H7 (cell line): ENCODE results near the gene MYOM1. TPM values are rescaled to one million over a fixed set of nuclear protein-coding genes. Genes with fewer than 3 reads are reported as not detected.
A peak's percentile ranks its signal among the peaks of the same experiment; 100 is the strongest.
"Not testable (repeated sequence)": the region's sequence is repeated elsewhere in the genome, so short reads cannot be mapped to it uniquely, and the experiment has no call there.

Experiments
- DNase-seq: peaks from one replicate; pipeline ENCODE4 v3.0.0; 2012
- H3K27me3 ChIP-seq: 2 replicates; pipeline ENCODE4 v1.6.0; 2011; ENCODE audit warnings: mild to moderate bottlenecking, low read length; ENCODE audit not compliant: control insufficient read depth, insufficient read depth
- H3K36me3 ChIP-seq: replicated peaks from 2 replicates; pipeline ENCODE4 v1.5.1; 2011; ENCODE audit warnings: low read length; ENCODE audit not compliant: control insufficient read depth, insufficient read depth
- H3K4me3 ChIP-seq: 2 replicates; pipeline ENCODE4 v1.5.1; 2011; ENCODE audit warnings: low read depth, mild to moderate bottlenecking, control low read depth, low read length, moderate library complexity; ENCODE audit not compliant: insufficient read depth
- total RNA-seq: library from RNA; depleted of rRNA; stranded (reverse); fragments of >200 nt; shearing (Covaris generic); gene quantifications from 2 replicates; pipeline ENCODE4 v1.2.3, GENCODE V29; 2014

Gene MYOM1
- total RNA-seq, 1 experiment from 2014 or later: 0.14 TPM

GRCh38 chr18:3058328-3059191 lies 161.2 kb downstream of the MYOM1 start:
- DNase-seq: no peak
- no peaks in the 10 kb centered on the region for H3K27me3 ChIP-seq
- no peak overlapping the region for H3K4me3 ChIP-seq
- no peaks in the 10 kb centered on the region for H3K36me3 ChIP-seq

GRCh38 chr18:3057526-3057925 lies 162.2 kb downstream of the MYOM1 start:
- no peak for DNase-seq
- Histone ChIP-seq H3K27me3 (no peaks in the 10 kb centered on the region), H3K4me3 (no peak overlapping the region), H3K36me3 (no peaks in the 10 kb centered on the region)

- H3K4me3 ChIP-seq: no peak overlapping the region
- DNase-seq: no peak
- no peaks in the 10 kb centered on the region for H3K27me3 ChIP-seq
- no peaks in the 10 kb centered on the region for H3K36me3 ChIP-seq
Measured at GRCh38 chr18:3056311-3056710, 163.5 kb downstream of the MYOM1 start.

GRCh38 chr18:3055816-3056215 lies 164.0 kb downstream of the MYOM1 start:
- Histone ChIP-seq H3K4me3 (no peak overlapping the region), H3K36me3 (no peaks in the 10 kb centered on the region), H3K27me3 (no peaks in the 10 kb centered on the region)
- DNase-seq: no peak

- Histone ChIP-seq H3K4me3 (no peak overlapping the region), H3K27me3 (no peaks in the 10 kb centered on the region), H3K36me3 (no peaks in the 10 kb centered on the region)
- no peak for DNase-seq
Measured at GRCh38 chr18:3055186-3055728, 164.5 kb downstream of the MYOM1 start.

- no peak for DNase-seq
- Histone ChIP-seq H3K27me3 (no peaks in the 10 kb centered on the region), H3K4me3 (no peak overlapping the region), H3K36me3 (no peaks in the 10 kb centered on the region)
Measured at GRCh38 chr18:3054780-3055179, 165.0 kb downstream of the MYOM1 start.

GRCh38 chr18:3054214-3054613 lies 165.6 kb downstream of the MYOM1 start:
- Histone ChIP-seq H3K36me3 (no peaks in the 10 kb centered on the region), H3K4me3 (no peak overlapping the region), H3K27me3 (no peaks in the 10 kb centered on the region)
- DNase-seq: no peak

- H3K27me3 ChIP-seq: no peaks in the 10 kb centered on the region
- no peak overlapping the region for H3K4me3 ChIP-seq
- no peak for DNase-seq
- H3K36me3 ChIP-seq: no peaks in the 10 kb centered on the region
Measured at GRCh38 chr18:3053081-3053480, 166.7 kb downstream of the MYOM1 start.

- no peak overlapping the region for H3K4me3 ChIP-seq
- DNase-seq: no peak
Measured at GRCh38 chr18:3052411-3052758, 167.4 kb downstream of the MYOM1 start.

GRCh38 chr18:3051718-3052410 lies 167.9 kb downstream of the MYOM1 start:
- Histone ChIP-seq H3K27me3 (no peaks in the 10 kb centered on the region), H3K4me3 (no peak overlapping the region), H3K36me3 (no peaks in the 10 kb centered on the region)
- DNase-seq: no peak

More at GRCh38 chr18:3052411-3052758, 167.4 kb downstream of the MYOM1 start:
- Histone ChIP-seq H3K36me3 (no peaks in the 10 kb centered on the region), H3K27me3 (no peaks in the 10 kb centered on the region)

- DNase-seq: not testable (repeated sequence)
Measured at GRCh38 chr18:3049897-3050454, 169.8 kb downstream of the MYOM1 start.

GRCh38 chr18:3048820-3049349 lies 170.9 kb downstream of the MYOM1 start:
- Histone ChIP-seq H3K4me3 (no peak overlapping the region), H3K27me3 (no peaks in the 10 kb centered on the region), H3K36me3 (no peaks in the 10 kb centered on the region)
- no peak for DNase-seq

More at GRCh38 chr18:3049897-3050454, 169.8 kb downstream of the MYOM1 start:
- not testable (repeated sequence) for H3K27me3 ChIP-seq, H3K4me3 ChIP-seq, H3K36me3 ChIP-seq

- Histone ChIP-seq H3K27me3 (no peaks in the 10 kb centered on the region), H3K4me3 (no peak overlapping the region), H3K36me3 (no peaks in the 10 kb centered on the region)
- peak; percentile 59 for DNase-seq
Measured at GRCh38 chr18:3048121-3048520, 171.6 kb downstream of the MYOM1 start.

GRCh38 chr18:3046216-3046808 lies 173.5 kb downstream of the MYOM1 start:
- H3K4me3 ChIP-seq: no peak overlapping the region
- DNase-seq: no peak
- H3K27me3 ChIP-seq: no peaks in the 10 kb centered on the region
- no peaks in the 10 kb centered on the region for H3K36me3 ChIP-seq
